Measurements from ENCODE around the gene HAO2. TPM values are rescaled to one million over a fixed set of nuclear protein-coding genes. Genes with fewer than 3 reads are reported as not detected.

The HAO2 gene
- not detected in 2 replicates for total RNA-seq (2014; rRNA removed; shearing (Covaris generic))

GRCh38 chr1:119368554-119368953 lies at the start of gene HAO2:
Gene HAO2, plus strand, starts transcription at chr1:119368785. Its CDS starts 12,301 bp downstream, at chr1:119381086.

GRCh38 chr1:119414950-119415349 lies 46.4 kb downstream of the HAO2 start, which contains the start of gene HSD3B2:
Gene HSD3B2, plus strand, starts transcription at chr1:119415150. Its CDS starts 270 bp downstream, at chr1:119415420.

Small RNAs within 50 kb of the gene (small RNA-seq; reads per million reads assigned to genes)
- not detected for gene RNU1-75P

Other genes starting within 250 kb of the HAO2 start
- 17.5 and 20.0 TPM in 2 replicates for gene WARS2, start 228.1 kb upstream of the HAO2 start, total RNA-seq (2014; rRNA removed; shearing (Covaris generic))
- 0.37 TPM in 1 of 2 replicates, not detected in the other for gene HSD3B2, start 46.4 kb downstream of the HAO2 start, total RNA-seq (2014; rRNA removed; shearing (Covaris generic))
- not detected in 2 replicates for gene HSD3B1, start 138.4 kb downstream of the HAO2 start, total RNA-seq (2014; rRNA removed; shearing (Covaris generic))

Measured in A375 (cell line).